Stimulated activated memory B cell treated with anti-CD40 and anti-IgM and Interleukin-4, amounts not matched to agents 10 μg/mL and 1 μg/mL and 100 μg/mL, for 72 hours (primary cell): ENCODE data around the gene GUCY1A1.

Experiments
- ATAC-seq: fragments of 150-1000 bp; cut with Tn5 transposase; 2 replicates; pipeline ENCODE4 v1.10.0; 2021
- H3K27ac Mint-ChIP-seq: one replicate; pipeline ENCODE4 v1.8.0; 2022; ENCODE audit warnings: mild to moderate bottlenecking, mixed read lengths
- H3K27me3 Mint-ChIP-seq: one replicate; pipeline ENCODE4 v1.8.0; 2022; ENCODE audit warnings: mixed read lengths
- H3K36me3 Mint-ChIP-seq: one replicate; pipeline ENCODE4 v1.8.0; 2022; ENCODE audit warnings: mixed read lengths
- H3K4me1 Mint-ChIP-seq: one replicate; pipeline ENCODE4 v1.8.0; 2022; ENCODE audit warnings: mixed read lengths
- H3K4me3 Mint-ChIP-seq: one replicate; pipeline ENCODE4 v1.8.0; 2022; ENCODE audit warnings: mild to moderate bottlenecking, moderate library complexity, mixed read lengths
- H3K9me3 Mint-ChIP-seq: one replicate; pipeline ENCODE4 v1.8.0; 2022; ENCODE audit warnings: mixed read lengths

GUCY1A1 gene, protein sequence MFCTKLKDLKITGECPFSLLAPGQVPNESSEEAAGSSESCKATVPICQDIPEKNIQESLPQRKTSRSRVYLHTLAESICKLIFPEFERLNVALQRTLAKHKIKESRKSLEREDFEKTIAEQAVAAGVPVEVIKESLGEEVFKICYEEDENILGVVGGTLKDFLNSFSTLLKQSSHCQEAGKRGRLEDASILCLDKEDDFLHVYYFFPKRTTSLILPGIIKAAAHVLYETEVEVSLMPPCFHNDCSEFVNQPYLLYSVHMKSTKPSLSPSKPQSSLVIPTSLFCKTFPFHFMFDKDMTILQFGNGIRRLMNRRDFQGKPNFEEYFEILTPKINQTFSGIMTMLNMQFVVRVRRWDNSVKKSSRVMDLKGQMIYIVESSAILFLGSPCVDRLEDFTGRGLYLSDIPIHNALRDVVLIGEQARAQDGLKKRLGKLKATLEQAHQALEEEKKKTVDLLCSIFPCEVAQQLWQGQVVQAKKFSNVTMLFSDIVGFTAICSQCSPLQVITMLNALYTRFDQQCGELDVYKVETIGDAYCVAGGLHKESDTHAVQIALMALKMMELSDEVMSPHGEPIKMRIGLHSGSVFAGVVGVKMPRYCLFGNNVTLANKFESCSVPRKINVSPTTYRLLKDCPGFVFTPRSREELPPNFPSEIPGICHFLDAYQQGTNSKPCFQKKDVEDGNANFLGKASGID

DNA sequence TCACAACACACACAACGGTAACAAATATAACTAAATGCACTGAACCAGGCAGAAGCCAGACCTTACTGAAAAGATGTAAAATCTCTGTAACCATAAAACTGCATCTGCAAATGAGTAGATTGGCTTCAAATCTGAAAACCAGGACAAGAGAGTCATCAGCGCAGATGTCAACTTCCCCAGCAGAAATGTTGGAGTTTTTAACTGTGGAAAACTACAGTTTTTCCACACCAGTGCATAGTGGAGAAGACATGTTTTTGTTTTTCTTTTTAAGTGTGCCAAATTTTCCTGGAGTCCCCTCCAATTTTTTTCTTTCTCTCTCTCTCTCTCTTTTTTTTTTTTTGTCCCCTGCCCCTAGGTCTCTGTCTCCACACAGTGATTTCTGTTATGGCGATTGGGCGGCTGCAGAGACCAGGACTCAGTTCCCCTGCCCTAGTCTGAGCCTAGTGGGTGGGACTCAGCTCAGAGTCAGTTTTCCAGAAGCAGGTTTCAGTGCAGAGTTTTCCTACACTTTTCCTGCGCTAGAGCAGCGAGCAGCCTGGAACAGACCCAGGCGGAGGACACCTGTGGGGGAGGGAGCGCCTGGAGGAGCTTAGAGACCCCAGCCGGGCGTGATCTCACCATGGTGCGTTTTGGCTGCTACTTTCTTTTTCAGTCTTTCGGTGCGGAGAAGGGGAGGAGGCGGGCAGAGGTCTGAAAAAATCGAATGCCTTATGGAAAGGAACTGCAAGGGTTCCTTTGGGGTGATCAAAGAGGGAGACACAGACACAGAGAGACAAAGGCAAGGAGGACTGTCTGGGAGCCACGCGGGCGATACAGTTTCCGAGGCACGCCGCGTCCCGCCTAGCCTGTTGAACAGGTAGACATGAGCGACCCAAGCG, at the start of gene GUCY1A1:
Gene GUCY1A1, plus strand, starts transcription at position 505 of the 878 bp plus-strand sequence. CDS start 30,020 bp downstream, outside the sequence.
- no peak for ATAC-seq
- H3K9me3 Mint-ChIP-seq = no peaks in the 10 kb centered on the region
- H3K27me3 Mint-ChIP-seq = peaks cover 34% of the 10 kb centered on the region
- no peaks in the 10 kb centered on the region for H3K36me3 Mint-ChIP-seq
- peak within 1 kb of the TSS; percentile 57 for H3K4me3 Mint-ChIP-seq
- H3K4me1 Mint-ChIP-seq = peaks cover 12% of the 10 kb centered on the region
- H3K27ac Mint-ChIP-seq = no peak within 1 kb of the TSS

GRCh38 chr4:155617296-155617695, 49.4 kb upstream of the GUCY1A1 start:
- ATAC-seq = no peak
- no peak overlapping the region for H3K4me3 Mint-ChIP-seq
- no peak overlapping the region for H3K27ac Mint-ChIP-seq
- no peaks in the 10 kb centered on the region for H3K9me3 Mint-ChIP-seq
- peaks cover 9% of the 10 kb centered on the region for H3K27me3 Mint-ChIP-seq
- H3K36me3 Mint-ChIP-seq = no peaks in the 10 kb centered on the region
- peaks cover 8% of the 10 kb centered on the region for H3K4me1 Mint-ChIP-seq

GRCh38 chr4:155618183-155618838, 48.3 kb upstream of the GUCY1A1 start:
- no peak for ATAC-seq
- Mint-ChIP-seq H3K4me3 (no peak overlapping the region), H3K27me3 (peaks cover 9% of the 10 kb centered on the region), H3K36me3 (no peaks in the 10 kb centered on the region), H3K9me3 (no peaks in the 10 kb centered on the region), H3K4me1 (peaks cover 8% of the 10 kb centered on the region), H3K27ac (no peak overlapping the region)

DNA sequence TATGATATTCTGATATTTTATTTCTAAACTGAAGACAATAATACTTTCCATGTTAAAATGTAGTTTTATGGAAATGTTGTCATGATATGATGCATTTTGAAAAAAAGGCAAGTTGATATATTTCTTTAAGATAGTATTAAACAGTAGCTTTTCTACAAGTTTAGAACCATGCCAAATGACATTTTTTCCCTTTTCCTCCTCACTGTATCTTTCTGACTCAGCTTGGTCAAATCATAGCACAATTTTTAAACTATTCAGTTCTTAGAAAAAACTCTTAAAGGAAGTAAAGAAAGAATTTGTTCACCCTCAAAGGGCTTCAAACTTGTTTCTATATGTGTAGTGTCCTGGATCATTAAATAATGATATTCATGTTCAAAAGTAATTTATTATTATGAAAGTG, 46.0 kb upstream of the GUCY1A1 start:
- Mint-ChIP-seq H3K36me3 (no peaks in the 10 kb centered on the region), H3K4me1 (peaks cover 1% of the 10 kb centered on the region), H3K27me3 (peaks cover 2% of the 10 kb centered on the region), H3K9me3 (no peaks in the 10 kb centered on the region), H3K4me3 (no peak overlapping the region), H3K27ac (no peak overlapping the region)
- no peak for ATAC-seq

- H3K27me3 Mint-ChIP-seq = no peaks in the 10 kb centered on the region
- H3K9me3 Mint-ChIP-seq = no peaks in the 10 kb centered on the region
- no peaks in the 10 kb centered on the region for H3K4me1 Mint-ChIP-seq
- no peak for ATAC-seq
- H3K4me3 Mint-ChIP-seq = no peak overlapping the region
- H3K27ac Mint-ChIP-seq = no peak overlapping the region
- H3K36me3 Mint-ChIP-seq = no peaks in the 10 kb centered on the region
Observed at GRCh38 chr4:155624478-155624877, 42.2 kb upstream of the GUCY1A1 start.

DNA sequence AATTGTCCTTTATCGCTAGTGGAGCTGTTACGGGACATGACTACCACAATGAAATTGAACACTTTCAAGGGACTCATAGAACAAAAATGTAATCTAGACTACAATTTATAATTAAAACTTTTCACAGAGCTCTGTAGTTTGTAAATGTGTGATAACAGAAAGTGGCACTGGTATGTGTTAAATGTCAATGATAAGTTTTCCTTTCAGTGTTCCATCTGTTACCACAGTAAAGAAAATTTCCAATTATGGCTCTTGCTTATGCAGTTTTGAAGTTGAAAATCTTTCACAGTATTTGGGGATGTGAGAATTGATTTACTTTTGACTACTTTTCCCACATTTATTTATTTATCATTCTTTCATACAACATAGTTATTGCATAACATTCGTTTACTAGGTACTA, 40.1 kb upstream of the GUCY1A1 start:
- Mint-ChIP-seq H3K4me1 (no peaks in the 10 kb centered on the region), H3K27ac (no peak overlapping the region), H3K27me3 (no peaks in the 10 kb centered on the region)

DNA sequence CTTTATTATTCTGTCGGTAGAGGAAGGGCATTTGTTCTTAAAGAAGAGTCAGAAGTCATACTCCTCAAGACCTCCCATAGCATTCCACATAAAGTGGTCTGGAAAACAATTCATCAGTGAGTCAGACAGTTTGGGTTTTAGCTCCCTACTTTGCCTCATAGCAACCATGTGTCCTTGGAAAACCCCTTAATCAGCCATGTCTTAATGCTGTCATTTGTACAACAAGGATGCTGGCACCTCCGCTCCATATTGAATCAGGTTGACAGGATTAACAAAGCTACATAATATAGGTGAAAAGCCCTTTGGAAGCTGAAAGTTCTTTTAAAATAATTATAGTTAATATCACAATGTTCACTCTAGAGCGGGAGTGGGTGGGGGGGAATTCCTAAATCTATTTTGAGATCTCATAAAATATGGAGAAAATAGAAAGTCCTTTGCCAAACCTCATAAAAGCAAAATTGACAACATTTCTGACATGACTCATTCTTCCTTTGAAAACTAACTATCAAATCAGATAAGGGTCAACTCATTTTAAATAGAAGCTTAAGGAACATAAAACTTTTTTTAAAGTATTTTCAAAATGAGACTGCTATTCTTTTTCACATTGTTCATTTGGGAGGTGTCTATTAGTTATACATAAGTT, 37.3 kb upstream of the GUCY1A1 start:
- Mint-ChIP-seq H3K4me1 (no peaks in the 10 kb centered on the region), H3K4me3 (no peak overlapping the region), H3K27ac (no peak overlapping the region), H3K36me3 (no peaks in the 10 kb centered on the region), H3K9me3 (no peaks in the 10 kb centered on the region), H3K27me3 (no peaks in the 10 kb centered on the region)
- ATAC-seq = no peak

More for the DNA sequence above, 40.1 kb upstream of the GUCY1A1 start:
- Mint-ChIP-seq H3K36me3 (no peaks in the 10 kb centered on the region), H3K9me3 (no peaks in the 10 kb centered on the region), H3K4me3 (no peak overlapping the region)
- no peak for ATAC-seq

- no peak overlapping the region for H3K4me3 Mint-ChIP-seq
- no peaks in the 10 kb centered on the region for H3K9me3 Mint-ChIP-seq
- no peak overlapping the region for H3K27ac Mint-ChIP-seq
Observed at GRCh38 chr4:155629956-155630355, 36.7 kb upstream of the GUCY1A1 start.

DNA sequence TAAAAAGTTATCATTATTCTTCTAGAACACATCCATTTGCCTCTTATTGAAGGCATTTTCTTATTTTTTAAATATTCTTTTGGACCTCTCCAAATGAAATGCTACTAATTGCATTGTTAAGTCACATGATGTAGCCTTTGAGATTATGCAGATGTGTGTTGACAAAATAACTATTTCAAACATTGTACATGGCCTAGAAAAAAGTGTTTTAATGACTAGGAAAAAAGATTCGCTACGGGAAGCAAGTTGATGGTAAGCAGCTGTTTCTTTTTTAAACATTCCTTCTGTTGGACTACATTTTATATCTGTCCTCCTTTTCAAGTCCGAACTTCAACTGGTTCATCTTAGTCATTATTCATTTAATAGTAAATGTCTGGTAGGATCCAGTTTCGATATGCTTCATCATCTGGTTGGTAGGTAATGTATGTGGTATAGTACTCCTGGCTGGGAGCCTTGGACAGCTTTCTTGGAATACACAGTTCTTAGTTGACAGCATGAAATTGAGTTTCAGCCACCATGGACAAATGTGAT, 34.3 kb upstream of the GUCY1A1 start:
- Mint-ChIP-seq H3K4me3 (no peak overlapping the region), H3K36me3 (no peaks in the 10 kb centered on the region), H3K27ac (no peak overlapping the region), H3K9me3 (no peaks in the 10 kb centered on the region), H3K27me3 (no peaks in the 10 kb centered on the region), H3K4me1 (no peaks in the 10 kb centered on the region)
- no peak for ATAC-seq

More at GRCh38 chr4:155629956-155630355, 36.7 kb upstream of the GUCY1A1 start:
- ATAC-seq = no peak
- Mint-ChIP-seq H3K36me3 (no peaks in the 10 kb centered on the region), H3K4me1 (no peaks in the 10 kb centered on the region), H3K27me3 (no peaks in the 10 kb centered on the region)

DNA sequence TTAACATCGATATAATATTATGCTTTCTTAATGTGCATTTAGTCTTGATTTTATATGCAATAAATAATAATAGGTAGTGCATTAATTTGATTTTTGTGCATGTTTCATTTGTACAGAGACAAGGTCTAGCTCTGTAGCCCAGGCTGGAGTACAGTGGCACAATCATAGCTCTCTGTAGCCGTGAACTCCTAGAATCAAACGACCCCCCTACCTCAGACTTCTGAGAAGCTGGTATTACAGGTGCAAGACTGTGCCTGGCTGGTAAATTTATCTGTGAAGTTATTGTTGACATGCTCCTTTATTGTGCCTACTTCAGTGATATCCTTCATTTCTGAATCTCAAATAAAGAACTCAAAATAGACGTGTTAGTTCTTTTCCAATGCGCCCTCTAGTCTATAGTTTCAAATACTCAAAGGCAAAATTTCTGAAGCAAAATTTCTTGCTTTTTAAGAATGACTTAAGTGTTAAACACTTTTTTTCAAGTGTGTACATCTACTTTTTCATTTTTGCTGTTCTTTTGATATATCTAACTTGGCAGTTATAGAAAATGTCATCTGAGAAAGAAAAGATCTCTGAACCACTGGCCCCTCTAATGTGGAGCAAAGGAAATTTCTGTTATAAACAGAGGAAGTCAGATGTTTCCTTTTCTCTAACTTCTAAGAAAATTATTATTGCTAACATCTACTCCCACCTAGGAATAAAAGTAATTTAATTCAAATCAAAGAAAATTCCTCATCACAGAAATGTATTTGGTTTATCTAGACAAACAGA, 28.3 kb upstream of the GUCY1A1 start:
- no peaks in the 10 kb centered on the region for H3K27me3 Mint-ChIP-seq
- no peak for ATAC-seq
- no peaks in the 10 kb centered on the region for H3K9me3 Mint-ChIP-seq
- H3K4me3 Mint-ChIP-seq = no peak overlapping the region
- H3K4me1 Mint-ChIP-seq = no peaks in the 10 kb centered on the region
- no peaks in the 10 kb centered on the region for H3K36me3 Mint-ChIP-seq
- no peak overlapping the region for H3K27ac Mint-ChIP-seq

DNA sequence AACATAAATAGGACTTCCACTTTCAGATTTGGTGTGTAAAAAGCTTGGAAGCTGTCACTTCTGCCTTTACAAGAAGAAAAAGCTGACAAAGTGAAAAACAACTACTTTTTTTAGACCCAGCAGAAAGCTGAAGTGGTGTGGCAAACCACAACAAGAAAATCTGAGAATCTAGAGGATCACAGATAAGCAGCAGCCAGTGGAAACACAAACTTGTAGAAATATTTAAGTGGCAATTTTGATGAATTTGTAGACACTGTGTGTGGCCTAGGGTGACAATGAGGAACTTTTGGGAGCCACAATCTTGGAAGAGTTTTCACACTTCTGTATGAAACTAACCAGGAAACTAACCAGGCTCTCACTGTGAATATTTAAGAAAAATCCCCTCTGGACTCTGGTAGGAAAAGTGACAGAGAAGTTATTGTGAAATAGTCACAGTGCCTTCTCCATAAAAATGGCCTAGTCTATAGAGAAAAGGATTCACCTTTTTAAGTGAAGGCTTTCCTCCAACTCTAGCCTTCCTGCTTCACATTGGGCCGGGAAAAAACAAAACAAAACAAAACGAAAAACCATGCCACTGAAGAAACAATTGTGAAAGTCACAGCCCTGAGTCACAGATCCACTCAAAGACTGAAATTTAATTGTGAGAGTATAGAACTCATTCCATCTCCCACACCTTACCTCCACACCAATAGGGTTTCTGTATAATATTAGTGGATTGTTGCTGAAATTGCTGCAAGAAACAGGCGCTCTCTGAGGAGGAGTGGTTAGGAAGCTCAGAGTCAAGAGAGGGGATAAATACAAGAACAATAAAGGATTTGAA, 26.7 kb upstream of the GUCY1A1 start:
- no peak overlapping the region for H3K4me3 Mint-ChIP-seq
- H3K9me3 Mint-ChIP-seq = no peaks in the 10 kb centered on the region
- no peak for ATAC-seq
- no peaks in the 10 kb centered on the region for H3K36me3 Mint-ChIP-seq
- no peak overlapping the region for H3K27ac Mint-ChIP-seq
- no peaks in the 10 kb centered on the region for H3K27me3 Mint-ChIP-seq
- H3K4me1 Mint-ChIP-seq = no peaks in the 10 kb centered on the region

DNA sequence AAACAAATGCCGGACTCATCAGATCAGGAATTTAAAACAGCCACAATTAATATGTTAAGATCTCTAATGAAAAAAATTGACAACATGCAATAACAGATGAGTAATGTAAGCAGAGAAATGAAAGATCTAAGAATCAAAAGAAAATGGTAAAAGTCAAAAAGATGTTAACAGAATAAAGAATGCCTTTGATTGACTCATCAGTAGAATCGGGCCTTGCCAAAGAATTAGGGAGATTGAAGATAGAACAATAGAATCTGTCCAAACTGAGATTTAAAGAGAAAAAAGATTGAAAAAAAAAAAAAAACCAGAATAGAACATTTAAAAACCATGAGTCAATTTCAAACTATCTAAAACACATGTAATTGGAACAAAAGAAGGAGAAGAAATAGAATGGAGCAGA, 25.9 kb upstream of the GUCY1A1 start:
- H3K4me3 Mint-ChIP-seq = no peak overlapping the region
- H3K27me3 Mint-ChIP-seq = no peaks in the 10 kb centered on the region
- H3K27ac Mint-ChIP-seq = no peak overlapping the region
- H3K36me3 Mint-ChIP-seq = no peaks in the 10 kb centered on the region
- ATAC-seq = no peak
- H3K4me1 Mint-ChIP-seq = no peaks in the 10 kb centered on the region
- no peaks in the 10 kb centered on the region for H3K9me3 Mint-ChIP-seq

GRCh38 chr4:155643087-155643486, 23.6 kb upstream of the GUCY1A1 start:
- Mint-ChIP-seq H3K27ac (no peak overlapping the region), H3K4me1 (no peaks in the 10 kb centered on the region), H3K9me3 (no peaks in the 10 kb centered on the region), H3K4me3 (no peak overlapping the region), H3K27me3 (no peaks in the 10 kb centered on the region), H3K36me3 (no peaks in the 10 kb centered on the region)
- no peak for ATAC-seq
